Endothelial cell (in vitro differentiated cells): ENCODE results near the gene CCDC15. TPM values are rescaled to one million over a fixed set of nuclear protein-coding genes. Genes with fewer than 3 reads are reported as not detected.
A peak's percentile ranks its signal among the peaks of the same experiment; 100 is the strongest.

Experiments used
- DNase-seq: peaks from one replicate; pipeline ENCODE4 v3.0.0; 2021; ENCODE audit warnings: low spot score
- H3K27ac Mint-ChIP-seq: one replicate; pipeline ENCODE4 v1.8.0; 2021; ENCODE audit warnings: mixed read lengths, inconsistent platforms; ENCODE audit not compliant: unreplicated experiment
- H3K27me3 Mint-ChIP-seq: one replicate; pipeline ENCODE4 v1.8.0; 2021; ENCODE audit warnings: mild to moderate bottlenecking, moderate library complexity, mixed read lengths, inconsistent platforms; ENCODE audit not compliant: unreplicated experiment
- H3K36me3 Mint-ChIP-seq: one replicate; pipeline ENCODE4 v1.8.0; 2021; ENCODE audit warnings: mild to moderate bottlenecking, low read depth, mixed read lengths, inconsistent platforms; ENCODE audit not compliant: unreplicated experiment
- H3K4me1 Mint-ChIP-seq: one replicate; pipeline ENCODE4 v1.8.0; 2021; ENCODE audit warnings: mild to moderate bottlenecking, mixed read lengths, inconsistent platforms; ENCODE audit not compliant: unreplicated experiment
- H3K4me3 Mint-ChIP-seq: one replicate; pipeline ENCODE4 v1.8.0; 2021; ENCODE audit warnings: mild to moderate bottlenecking, mixed read lengths, inconsistent platforms; ENCODE audit not compliant: unreplicated experiment
- H3K9me3 Mint-ChIP-seq: one replicate; pipeline ENCODE4 v1.8.0; 2021; ENCODE audit warnings: mixed read lengths, inconsistent platforms; ENCODE audit not compliant: unreplicated experiment
- CTCF ChIP-seq: fragments of 200-600 bp; sonication (generic); IDR thresholded peaks from one replicate; pipeline ENCODE4 v1.5.0; 2021; ENCODE audit warnings: antibody characterized with exemption; ENCODE audit not compliant: unreplicated experiment
- total RNA-seq: library from RNA; stranded (reverse); fragmentation: NEBNext Ultra II Directional; extraction: Animal tissue kit (Norgen Biotek cat#: 25700); gene quantifications from one replicate; pipeline ENCODE4 v1.2.1, GENCODE V29; 2021; ENCODE audit not compliant: unreplicated experiment

Gene CCDC15
- total RNA-seq, 1 donor from 2014 or later, result 2.4 TPM

- Mint-ChIP-seq H3K27me3 (peaks cover 5% of the 10 kb centered on the region), H3K9me3 (peaks cover 6% of the 10 kb centered on the region), H3K36me3 (no peaks in the 10 kb centered on the region), H3K4me3 (peak overlapping the region; percentile 74), H3K27ac (no peak overlapping the region), H3K4me1 (peaks cover 4% of the 10 kb centered on the region)
- DNase-seq, result no peak
- TF ChIP-seq CTCF, result no peak
These were observed 109.5 kb downstream of the CCDC15 start for GRCh38 chr11:125063429-125064043.

DNA sequence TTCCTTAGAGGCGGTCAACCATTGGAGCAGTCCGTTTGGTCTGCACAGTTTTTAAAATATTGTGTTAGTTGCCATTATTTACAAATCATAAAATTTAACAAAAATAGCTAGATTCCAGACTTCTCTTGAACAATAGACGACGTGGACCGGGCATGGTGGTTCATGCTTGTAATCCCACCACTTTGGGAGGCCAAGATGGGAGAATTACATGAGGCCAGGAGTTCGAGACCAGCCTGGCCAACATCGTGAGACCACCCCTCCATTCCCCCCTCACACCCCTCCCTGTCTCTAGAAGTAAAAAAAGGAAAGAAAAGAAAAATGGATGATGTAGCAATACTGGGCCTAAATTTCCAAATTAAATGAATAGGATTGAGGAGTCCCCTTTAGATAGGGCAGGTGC is 110.1 kb downstream of the CCDC15 start:
- TF ChIP-seq CTCF, result no peak

DNA sequence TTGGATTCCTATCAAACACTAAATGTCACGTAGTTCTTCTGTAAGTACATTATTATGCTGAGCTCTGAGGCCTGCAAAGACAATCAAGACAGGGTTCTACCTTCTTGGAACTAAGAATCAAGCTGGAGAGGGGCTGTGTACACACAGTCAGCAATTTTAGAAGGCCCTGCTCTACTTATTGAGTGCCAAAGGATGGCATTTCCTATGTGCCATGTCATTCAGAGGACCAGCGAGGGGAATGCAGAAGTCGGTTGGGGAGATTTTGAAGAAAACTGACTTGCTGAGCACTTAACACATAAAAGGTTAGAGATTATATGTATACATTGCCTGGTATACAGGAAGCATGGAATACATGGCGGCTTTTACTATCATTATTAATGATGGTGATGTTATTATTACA is 114.4 kb downstream of the CCDC15 start:
- Mint-ChIP-seq H3K36me3 (no peaks in the 10 kb centered on the region), H3K4me1 (peaks cover 27% of the 10 kb centered on the region), H3K27ac (no peak overlapping the region), H3K9me3 (no peaks in the 10 kb centered on the region), H3K4me3 (no peak overlapping the region), H3K27me3 (peaks cover 13% of the 10 kb centered on the region)
- TF ChIP-seq CTCF, result no peak
- DNase-seq, result no peak

More for the DNA sequence above, 110.1 kb downstream of the CCDC15 start:
- Mint-ChIP-seq H3K27me3 (peaks cover 5% of the 10 kb centered on the region), H3K9me3 (peaks cover 6% of the 10 kb centered on the region), H3K36me3 (no peaks in the 10 kb centered on the region), H3K4me1 (peaks cover 4% of the 10 kb centered on the region), H3K4me3 (peak overlapping the region; percentile 74), H3K27ac (no peak overlapping the region)
- DNase-seq, result no peak

GRCh38 chr11:125069008-125069407 is 115.0 kb downstream of the CCDC15 start:
- Mint-ChIP-seq H3K27me3 (peaks cover 15% of the 10 kb centered on the region), H3K9me3 (no peaks in the 10 kb centered on the region), H3K36me3 (no peaks in the 10 kb centered on the region), H3K4me3 (no peak overlapping the region), H3K4me1 (peaks cover 27% of the 10 kb centered on the region), H3K27ac (no peak overlapping the region)
- no peak for TF ChIP-seq CTCF
- no peak for DNase-seq

DNA sequence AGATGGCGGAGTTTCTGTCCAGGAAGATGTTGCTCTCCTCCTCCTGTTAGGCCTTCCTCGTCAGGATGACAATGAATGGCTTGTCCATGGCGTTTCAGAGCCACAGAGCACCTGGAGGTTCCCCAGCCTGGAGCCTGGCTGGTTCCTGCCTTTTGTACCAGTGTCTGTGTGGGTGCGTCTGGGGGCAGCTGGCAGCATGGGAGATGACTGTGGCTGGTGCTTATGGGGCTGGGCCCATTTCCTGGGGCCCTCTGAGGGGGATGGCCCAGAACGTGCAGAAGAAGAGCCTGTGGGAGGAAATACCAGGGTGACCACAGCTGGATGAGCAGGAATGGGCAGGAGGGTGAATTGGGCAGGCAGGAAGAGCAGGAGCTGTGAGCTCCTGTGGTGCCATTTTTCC is 115.8 kb downstream of the CCDC15 start:
- Mint-ChIP-seq H3K27me3 (peaks cover 19% of the 10 kb centered on the region), H3K36me3 (no peaks in the 10 kb centered on the region), H3K9me3 (no peaks in the 10 kb centered on the region), H3K4me1 (peaks cover 24% of the 10 kb centered on the region), H3K4me3 (no peak overlapping the region), H3K27ac (no peak overlapping the region)
- no peak for TF ChIP-seq CTCF
- DNase-seq, result no peak
